Neural cell (in vitro differentiated cells): ENCODE data around the gene CYP3A7. TPM values are rescaled to one million over a fixed set of nuclear protein-coding genes. Genes with fewer than 3 reads are reported as not detected.
"Not testable (repeated sequence)": the region's sequence is repeated elsewhere in the genome, so short reads cannot be mapped to it uniquely, and the experiment has no call there.

Experiments used
- H2AFZ ChIP-seq: fragments of 200-600, 300-800 bp; sonication (generic), shearing (Covaris generic); 2 replicates; pipeline ENCODE4 v1.6.0; 2014; ENCODE audit warnings: low read depth, mild to moderate bottlenecking, antibody characterized with exemption, low read length, moderate library complexity
- H3F3A ChIP-seq: fragments of 200-600 bp; shearing (Covaris generic); 2 replicates; pipeline ENCODE4 v1.6.1; 2016; ENCODE audit warnings: mild to moderate bottlenecking, moderate library complexity, mixed read lengths, antibody characterized with exemption, low read length; ENCODE audit not compliant: insufficient read depth, poor library complexity, severe bottlenecking
- H3K27ac ChIP-seq: fragments of 200-600, 300-800 bp; sonication (generic), shearing (Covaris generic); 2 replicates; pipeline ENCODE4 v1.5.1; 2014; ENCODE audit warnings: mild to moderate bottlenecking, low read length, moderate library complexity
- H3K27me3 ChIP-seq: fragments of 300-800, 200-600 bp; sonication (generic), shearing (Covaris generic); 2 replicates; pipeline ENCODE4 v1.6.0; 2014; ENCODE audit warnings: mild to moderate bottlenecking, low read depth, low read length, moderate library complexity; ENCODE audit not compliant: insufficient read depth
- H3K36me3 ChIP-seq: fragments of 300-800, 200-600 bp; sonication (generic), shearing (Covaris generic); 2 replicates; pipeline ENCODE4 v1.5.1; 2014; ENCODE audit warnings: mild to moderate bottlenecking, antibody characterized with exemption, low read length, moderate library complexity; ENCODE audit not compliant: insufficient read depth
- H3K4me2 ChIP-seq: fragments of 300-800, 200-600 bp; sonication (generic), shearing (Covaris generic); 2 replicates; pipeline ENCODE4 v1.6.0; 2014; ENCODE audit warnings: mild to moderate bottlenecking, low read length
- H3K4me3 ChIP-seq: fragments of 300-800, 200-600 bp; sonication (generic), shearing (Covaris generic); 2 replicates; pipeline ENCODE4 v1.5.1; 2014; ENCODE audit warnings: mild to moderate bottlenecking, low read length, moderate library complexity
- H3K79me2 ChIP-seq: fragments of 200-600 bp; shearing (Covaris generic); replicated peaks from 2 replicates; pipeline ENCODE4 v1.6.0; 2014; ENCODE audit warnings: mild to moderate bottlenecking, low read length, moderate library complexity; ENCODE audit not compliant: insufficient read depth
- H3K9ac ChIP-seq: fragments of 300-800, 200-600 bp; sonication (generic), shearing (Covaris generic); 2 replicates; pipeline ENCODE4 v1.6.1; 2016; ENCODE audit warnings: mild to moderate bottlenecking, low read length, mixed read lengths
- H3K9me2 ChIP-seq: fragments of 200-600 bp; shearing (Covaris generic); 2 replicates; pipeline ENCODE4 v1.6.1; 2016; ENCODE audit warnings: mild to moderate bottlenecking, low read length, mixed read lengths; ENCODE audit not compliant: insufficient read depth
- H3K9me3 ChIP-seq: fragments of 200-600, 300-800 bp; sonication (generic), shearing (Covaris generic); 2 replicates; pipeline ENCODE4 v1.6.1; 2016; ENCODE audit warnings: mild to moderate bottlenecking, mixed run types, low read length, moderate library complexity, mixed read lengths
- H4K20me1 ChIP-seq: fragments of 200-600 bp; shearing (Covaris generic); 2 replicates; pipeline ENCODE4 v1.6.1; 2016; ENCODE audit warnings: mild to moderate bottlenecking, mixed run types; ENCODE audit not compliant: insufficient read depth
- CTCF ChIP-seq: fragments of 450-650 bp; IDR thresholded peaks from 2 replicates; pipeline ENCODE4 v1.5.1; 2014; ENCODE audit warnings: antibody characterized with exemption, mild to moderate bottlenecking, moderate library complexity; ENCODE audit not compliant: poor library complexity, severe bottlenecking
- EP300 ChIP-seq: fragments of 450-650 bp; conservative IDR thresholded peaks from 2 replicates; pipeline ENCODE4 v1.6.1; 2014; ENCODE audit warnings: antibody characterized with exemption, mild to moderate bottlenecking, moderate library complexity; ENCODE audit not compliant: poor library complexity, severe bottlenecking
- EZH2 ChIP-seq: fragments of 200-600, 300-800 bp; shearing (Covaris generic), sonication (generic); IDR thresholded peaks from 2 replicates; pipeline ENCODE4 v1.6.1; 2014; ENCODE audit warnings: antibody characterized with exemption, low read length, borderline replicate concordance, mild to moderate bottlenecking; ENCODE audit not compliant: insufficient read depth, poor library complexity, severe bottlenecking
- MXI1 ChIP-seq: fragments of 450-650 bp; conservative IDR thresholded peaks from 2 replicates; pipeline ENCODE4 v1.6.1; 2014; ENCODE audit warnings: antibody characterized with exemption, mild to moderate bottlenecking; ENCODE audit not compliant: poor library complexity, severe bottlenecking
- POLR2AphosphoS5 ChIP-seq: IDR thresholded peaks from 2 replicates; pipeline ENCODE4 v1.6.1; 2012
- RAD21 ChIP-seq: fragments of 450-650 bp; conservative IDR thresholded peaks from 2 replicates; pipeline ENCODE4 v1.6.1; 2014; ENCODE audit warnings: antibody characterized with exemption, mild to moderate bottlenecking, moderate library complexity
- REST ChIP-seq: IDR thresholded peaks from 2 replicates; pipeline ENCODE4 v1.6.1; 2012; ENCODE audit warnings: borderline replicate concordance
- SMC3 ChIP-seq: fragments of 450-650 bp; conservative IDR thresholded peaks from 2 replicates; pipeline ENCODE4 v1.6.1; 2014; ENCODE audit warnings: antibody characterized with exemption, mild to moderate bottlenecking, moderate library complexity; ENCODE audit not compliant: poor library complexity
- TAF1 ChIP-seq: IDR thresholded peaks from 2 replicates; pipeline ENCODE4 v1.6.1; 2012; ENCODE audit warnings: low read depth
- polyA plus RNA-seq: library from polyadenylated mRNA; depleted of rRNA; stranded (reverse); fragments of >200 nt; gene quantifications from 2 replicates; pipeline ENCODE4 v1.2.3, GENCODE V29; 2014

The CYP3A7 gene
- polyA plus RNA-seq, 1 donor from 2014 or later, result not detected

GRCh38 chr7:99666013-99666395, 69.0 kb downstream of the CYP3A7 start:
- no peaks in the 10 kb centered on the region for H3K9me2 ChIP-seq
- H3K27ac ChIP-seq, result no peak overlapping the region
- no peaks in the 10 kb centered on the region for H3K27me3 ChIP-seq
- no peaks in the 10 kb centered on the region for H3K9me3 ChIP-seq
- no peak overlapping the region for H3K4me3 ChIP-seq
- H2AFZ ChIP-seq, result no peak overlapping the region
- no peak for TF ChIP-seq TAF1
- TF ChIP-seq SMC3, result no peak
- no peak for TF ChIP-seq REST
- TF ChIP-seq CTCF, result no peak
- TF ChIP-seq EP300, result no peak
- no peak for TF ChIP-seq RAD21
- no peak for TF ChIP-seq POLR2AphosphoS5
- no peak for TF ChIP-seq MXI1
- no peak for TF ChIP-seq EZH2
- H3K79me2 ChIP-seq, result no peaks in the 10 kb centered on the region
- no peaks in the 10 kb centered on the region for H3F3A ChIP-seq
- H3K4me2 ChIP-seq, result no peak overlapping the region
- no peaks in the 10 kb centered on the region for H3K36me3 ChIP-seq
- no peak overlapping the region for H3K9ac ChIP-seq
- no peaks in the 10 kb centered on the region for H4K20me1 ChIP-seq

- no peaks in the 10 kb centered on the region for H3K9me3 ChIP-seq
- no peaks in the 10 kb centered on the region for H3K9me2 ChIP-seq
- no peak overlapping the region for H2AFZ ChIP-seq
- no peak overlapping the region for H3K4me3 ChIP-seq
- H3K79me2 ChIP-seq, result no peaks in the 10 kb centered on the region
- H4K20me1 ChIP-seq, result no peaks in the 10 kb centered on the region
- no peaks in the 10 kb centered on the region for H3K36me3 ChIP-seq
- no peak overlapping the region for H3K9ac ChIP-seq
- H3K27ac ChIP-seq, result no peak overlapping the region
- TF ChIP-seq MXI1 (no peak), RAD21 (no peak), POLR2AphosphoS5 (no peak), EP300 (no peak), SMC3 (no peak), EZH2 (no peak), REST (no peak), CTCF (no peak), TAF1 (no peak)
- no peaks in the 10 kb centered on the region for H3K27me3 ChIP-seq
- H3F3A ChIP-seq, result no peaks in the 10 kb centered on the region
- no peak overlapping the region for H3K4me2 ChIP-seq
These were observed 69.5 kb downstream of the CYP3A7 start for GRCh38 chr7:99665312-99666012.

- H3K27me3 ChIP-seq, result not testable (repeated sequence)
These were observed 77.1 kb downstream of the CYP3A7 start for GRCh38 chr7:99657879-99658278.

More at GRCh38 chr7:99657879-99658278, 77.1 kb downstream of the CYP3A7 start:
- not testable (repeated sequence) for H3F3A ChIP-seq, H3K9ac ChIP-seq, H4K20me1 ChIP-seq, H3K4me3 ChIP-seq, H3K9me2 ChIP-seq, H3K4me2 ChIP-seq, H3K36me3 ChIP-seq, H3K27ac ChIP-seq, H3K9me3 ChIP-seq, H2AFZ ChIP-seq, H3K79me2 ChIP-seq
